HFF-Myc (cell line): ENCODE data around the gene ALOX15.
"Not testable (repeated sequence)": the region's sequence is repeated elsewhere in the genome, so short reads cannot be mapped to it uniquely, and the experiment has no call there.

ENCODE experiments used
- DNase-seq: peaks from one replicate; pipeline ENCODE4 v3.0.0-alpha.2; 2011; ENCODE audit warnings: low read depth; ENCODE audit errors: extremely low read depth
- H3K4me3 ChIP-seq: replicated peaks from 2 replicates; pipeline ENCODE4 v1.5.1; 2011; ENCODE audit warnings: low read depth, mild to moderate bottlenecking, control low read depth, low read length
- CTCF ChIP-seq: IDR thresholded peaks from 2 replicates; pipeline ENCODE4 v1.5.1; 2012; ENCODE audit warnings: mild to moderate bottlenecking, low read depth, low read length, control low read depth; ENCODE audit errors: missing control alignments

The ALOX15 gene

DNA sequence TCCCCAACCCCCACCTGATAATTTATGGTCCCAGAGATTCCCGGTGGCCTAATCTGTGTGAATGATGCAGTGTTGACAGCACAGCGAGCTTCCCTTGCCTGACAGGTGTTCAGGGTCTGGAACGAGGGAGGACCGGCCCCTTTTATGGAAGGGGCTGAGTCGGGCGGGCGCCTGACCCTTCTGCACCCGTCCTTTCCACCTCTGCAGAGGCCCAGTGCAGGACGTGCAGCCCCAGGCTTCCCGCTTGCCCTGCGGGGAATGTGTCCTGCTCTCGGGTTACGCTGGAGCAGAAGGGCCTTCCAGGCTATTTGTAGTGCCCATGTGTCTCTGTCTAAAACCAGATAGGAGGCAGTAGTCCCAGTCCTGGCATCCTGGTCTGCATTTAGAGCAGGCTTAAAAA is 40.9 kb downstream of the ALOX15 start:
- TF ChIP-seq CTCF: no peak
- H3K4me3 ChIP-seq: no peak overlapping the region
- no peak for DNase-seq

GRCh38 chr17:4599505-4600281 is 41.8 kb downstream of the ALOX15 start:
- no peak overlapping the region for H3K4me3 ChIP-seq
- no peak for DNase-seq

DNA sequence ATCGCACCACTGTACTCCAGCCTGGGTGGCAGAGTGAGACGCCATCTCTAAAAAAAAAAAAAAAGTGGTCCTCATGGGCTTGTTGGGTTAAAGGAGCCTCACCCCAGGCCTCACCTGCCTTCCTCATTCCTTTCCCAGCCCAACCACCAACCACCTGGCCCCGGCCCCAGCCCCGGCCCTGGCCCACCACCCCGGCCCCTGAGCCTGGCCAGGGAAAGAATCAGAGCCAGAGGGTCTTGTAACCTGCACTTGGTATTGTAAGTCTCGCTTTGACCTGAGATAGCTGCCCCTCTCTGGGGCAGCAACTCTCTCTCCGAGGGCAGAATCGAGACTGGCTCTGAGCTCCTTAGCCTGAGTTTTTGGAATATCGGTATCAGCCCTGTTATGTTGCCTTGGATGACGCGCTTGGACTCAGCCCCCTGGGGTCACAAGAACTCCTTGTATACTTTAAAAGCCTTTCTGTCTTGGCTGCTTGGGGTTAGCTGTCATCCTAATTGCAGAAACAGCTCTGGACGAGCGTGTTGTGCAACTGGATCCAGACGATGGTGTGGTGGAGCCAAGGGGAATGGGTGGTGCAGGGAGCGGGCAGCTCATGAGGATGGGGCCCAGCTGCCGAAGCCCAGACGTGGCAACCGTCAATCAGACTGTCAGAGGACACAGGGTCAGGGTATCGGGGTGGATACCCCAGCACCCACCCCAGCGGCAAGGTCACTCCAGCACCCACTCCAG is 42.5 kb downstream of the ALOX15 start:
- no peak for DNase-seq
- TF ChIP-seq CTCF: no peak
- no peak overlapping the region for H3K4me3 ChIP-seq

More at GRCh38 chr17:4599505-4600281, 41.8 kb downstream of the ALOX15 start:
- no peak for TF ChIP-seq CTCF

DNA sequence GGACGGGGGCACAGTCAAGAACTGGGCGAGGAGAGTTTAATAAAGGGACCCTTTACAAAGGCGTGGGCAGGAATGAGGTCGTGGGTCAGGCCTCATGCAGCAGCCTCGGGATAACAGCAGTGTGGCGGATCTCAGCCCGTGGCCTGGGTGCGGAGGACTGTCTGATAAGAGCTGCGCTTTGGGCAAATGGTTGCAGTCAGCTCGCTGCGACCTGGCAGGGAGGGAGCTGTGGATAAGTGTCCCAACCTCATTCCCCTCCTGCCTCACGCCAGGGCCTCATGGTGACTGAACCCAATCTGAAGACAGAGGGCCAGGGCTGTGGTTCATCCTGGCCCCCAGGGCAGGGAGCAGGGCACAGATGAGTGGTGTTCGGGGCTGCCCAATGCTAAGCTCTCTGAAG is 43.5 kb downstream of the ALOX15 start:
- DNase-seq: no peak
- no peak for TF ChIP-seq CTCF
- H3K4me3 ChIP-seq: no peak overlapping the region

- H3K4me3 ChIP-seq: no peak overlapping the region
- no peak for TF ChIP-seq CTCF
- DNase-seq: no peak
Measured at GRCh38 chr17:4596636-4597380, 44.7 kb downstream of the ALOX15 start.

DNA sequence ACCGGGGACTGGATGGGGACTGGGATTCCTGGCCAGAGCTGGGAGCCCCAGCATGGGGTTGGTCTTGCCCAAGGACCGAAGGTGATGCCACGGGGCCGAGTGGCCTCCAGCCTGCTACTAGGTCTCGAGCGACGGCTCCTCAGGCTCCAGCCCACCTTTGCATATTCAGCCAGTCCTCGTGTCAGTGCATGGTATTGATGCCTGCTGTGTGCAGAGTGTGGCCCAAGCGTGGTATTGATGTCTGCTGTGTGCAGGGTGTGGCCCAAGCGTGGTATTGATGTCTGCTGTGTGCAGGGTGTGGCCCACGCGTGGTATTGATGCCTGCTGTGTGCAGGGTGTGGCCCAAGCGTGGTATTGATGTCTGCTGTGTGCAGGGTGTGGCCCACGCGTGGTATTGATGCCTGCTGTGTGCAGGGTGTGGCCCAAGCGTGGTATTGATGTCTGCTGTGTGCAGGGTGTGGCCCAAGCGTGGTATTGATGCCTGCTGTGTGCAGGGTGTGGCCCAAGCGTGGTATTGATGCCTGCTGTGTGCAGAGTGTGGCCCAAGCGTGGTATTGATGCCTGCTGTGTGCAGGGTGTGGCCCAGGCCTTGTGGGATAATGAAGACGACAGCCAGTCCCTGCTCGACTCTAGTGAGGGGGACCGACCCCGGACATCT is 45.7 kb downstream of the ALOX15 start:
- DNase-seq, H3K4me3 ChIP-seq: not testable (repeated sequence)
